Naive B cell (primary cell): Measurements from ENCODE around the gene C19orf47. TPM values are rescaled to one million over a fixed set of nuclear protein-coding genes. Genes with fewer than 3 reads are reported as not detected.

Source experiments
- ATAC-seq, 2 donors: fragments of 150-1000 bp; cut with Tn5 transposase; 2 replicates each; pipeline ENCODE4 v1.10.0; 2021; ENCODE audit warnings: low read depth in 2 of 2, mild to moderate bottlenecking in 2 of 2, moderate library complexity in 2 of 2
- DNase-seq: peaks from one replicate; pipeline ENCODE4 v3.0.0; 2022
- H3K27ac Mint-ChIP-seq, 6 donors: one replicate each; pipeline ENCODE4 v1.8.0; 2020 to 2022; ENCODE audit warnings: mild to moderate bottlenecking in 6 of 6, mixed read lengths in 6 of 6, moderate library complexity in 5 of 6, inconsistent platforms in 2 of 6
- H3K27me3 Mint-ChIP-seq, 3 donors: one replicate each; pipeline ENCODE4 v1.8.0; 2021 to 2022; ENCODE audit warnings: mixed read lengths in 3 of 3, mild to moderate bottlenecking in 1 of 3
- H3K36me3 Mint-ChIP-seq, 2 donors: one replicate each; pipeline ENCODE4 v1.8.0; 2020 to 2022; ENCODE audit warnings: mixed read lengths in 2 of 2, inconsistent platforms in 1 of 2, mild to moderate bottlenecking in 1 of 2
- H3K4me1 Mint-ChIP-seq, 3 donors: one replicate each; pipeline ENCODE4 v1.8.0; 2020 to 2022; ENCODE audit warnings: mixed read lengths in 3 of 3, inconsistent platforms in 1 of 3, mild to moderate bottlenecking in 1 of 3, moderate library complexity in 1 of 3
- H3K4me3 Mint-ChIP-seq, 8 donors: one replicate each; pipeline ENCODE4 v1.8.0; 2020 to 2022; ENCODE audit warnings: mild to moderate bottlenecking in 8 of 8, mixed read lengths in 8 of 8, moderate library complexity in 8 of 8, inconsistent platforms in 2 of 8
- H3K9me3 Mint-ChIP-seq, 7 donors: one replicate each; pipeline ENCODE4 v1.8.0; 2020 to 2022; ENCODE audit warnings: mixed read lengths in 7 of 7, mild to moderate bottlenecking in 5 of 7, inconsistent platforms in 2 of 7, moderate library complexity in 1 of 7
- polyA plus RNA-seq, 6 donors: library from polyadenylated mRNA; unstranded; fragments of 300-500 nt; fragmentation: Illumina TruSeq; gene quantifications; one replicate each; pipeline ENCODE4 v1.2.3, GENCODE V29; 2021; ENCODE audit warnings: low read depth in 6 of 6

C19orf47 gene, protein sequence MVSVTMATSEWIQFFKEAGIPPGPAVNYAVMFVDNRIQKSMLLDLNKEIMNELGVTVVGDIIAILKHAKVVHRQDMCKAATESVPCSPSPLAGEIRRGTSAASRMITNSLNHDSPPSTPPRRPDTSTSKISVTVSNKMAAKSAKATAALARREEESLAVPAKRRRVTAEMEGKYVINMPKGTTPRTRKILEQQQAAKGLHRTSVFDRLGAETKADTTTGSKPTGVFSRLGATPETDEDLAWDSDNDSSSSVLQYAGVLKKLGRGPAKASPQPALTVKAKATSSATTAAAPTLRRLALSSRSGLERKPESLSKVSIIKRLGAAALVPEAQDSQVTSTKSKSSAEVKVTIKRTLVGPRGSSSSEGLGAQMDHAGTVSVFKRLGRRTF
- polyA plus RNA-seq = 10 to 100 TPM in 1 of 6 donors, 1 to 10 TPM in 5; 6.2 to 14.0 (median 8.5) TPM

DNA sequence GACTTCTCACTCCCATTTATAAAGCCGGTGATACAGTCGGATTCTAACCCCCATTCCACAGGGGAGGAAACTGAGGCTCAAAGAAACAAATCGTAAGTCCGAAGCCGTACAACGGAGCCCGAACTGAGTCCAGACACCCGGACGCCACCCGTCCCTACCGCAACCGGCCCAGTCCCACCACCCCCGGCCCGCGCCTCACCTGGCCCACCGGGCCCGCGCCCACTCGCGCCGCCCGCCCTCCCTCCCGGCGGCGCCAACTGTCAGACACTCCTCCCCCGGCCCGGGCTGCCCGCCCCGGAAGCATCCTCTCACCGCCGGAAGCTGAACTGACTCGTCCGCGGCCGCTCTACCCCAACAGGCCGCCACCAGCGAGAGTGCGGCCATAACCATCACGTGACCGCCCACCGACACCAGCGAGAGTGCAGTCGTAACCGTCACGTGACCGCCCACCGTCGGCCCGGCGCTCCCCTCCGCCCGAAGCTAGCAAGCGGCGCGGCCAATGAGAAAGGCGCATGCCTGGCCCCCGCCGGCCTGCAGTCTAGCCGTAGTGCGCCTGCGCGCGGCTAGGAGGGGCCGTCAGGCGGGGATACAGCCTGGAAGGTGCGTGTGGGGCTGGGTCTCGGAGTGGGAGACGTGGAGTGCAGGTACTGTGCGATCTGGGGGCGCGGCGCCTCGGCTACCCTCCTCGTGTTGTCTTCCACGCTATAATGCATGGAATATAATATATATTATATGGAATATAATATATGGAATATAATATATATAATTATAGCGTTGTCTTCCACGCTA lies at the start of gene C19orf47, which contains the start of gene PLD3:
Gene C19orf47, minus strand, starts transcription at position 273 of the 789 bp plus-strand sequence. CDS start 6,540 bp downstream, outside the sequence.
Gene PLD3, plus strand, starts transcription at position 571 of the 789 bp plus-strand sequence. CDS start 17,789 bp downstream, outside the sequence.
- Mint-ChIP-seq H3K27ac (peak within 1 kb of the TSS; percentile 79 to 97 (median 96)), H3K27me3 (no peaks in the 10 kb centered on the region), H3K36me3 (no peaks in the 10 kb centered on the region), H3K4me1 (peaks cover 21 to 34% (median 34%) of the 10 kb centered on the region in 3 donors), H3K4me3 (peak within 1 kb of the TSS; percentile 84 to 98 (median 89)), H3K9me3 (no peaks in the 10 kb centered on the region)
- DNase-seq = peak; percentile 99
- ATAC-seq = peak; percentile 96

DNA sequence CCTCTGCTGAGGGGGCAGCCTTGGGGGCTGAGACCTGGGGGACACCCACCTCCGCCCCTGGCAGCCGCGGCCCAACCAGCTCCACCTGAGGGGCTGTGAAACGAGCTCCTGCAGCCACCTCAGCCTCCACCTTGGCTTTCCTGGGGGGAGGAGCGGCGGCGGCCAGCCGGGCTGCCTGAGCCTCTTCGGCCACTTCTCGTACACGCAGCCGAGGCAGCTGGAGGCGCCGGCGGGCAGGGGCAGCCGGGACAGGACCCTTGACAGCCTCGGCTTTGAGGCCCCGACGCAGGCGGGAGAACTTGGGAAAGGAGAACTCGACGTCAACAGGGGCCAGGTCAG lies 49.3 kb upstream of the C19orf47 start:
- DNase-seq = no peak
- Mint-ChIP-seq H3K4me1 (peaks cover 6 to 15% (median 8%) of the 10 kb centered on the region in 3 donors), H3K9me3 (peaks cover 0 to 4% (median 0%) of the 10 kb centered on the region in 7 donors), H3K4me3 (no peak overlapping the region), H3K36me3 (no peaks in the 10 kb centered on the region), H3K27me3 (peaks cover 0 to 34% (median 29%) of the 10 kb centered on the region in 3 donors), H3K27ac (no peak overlapping the region)
- ATAC-seq = no peak

DNA sequence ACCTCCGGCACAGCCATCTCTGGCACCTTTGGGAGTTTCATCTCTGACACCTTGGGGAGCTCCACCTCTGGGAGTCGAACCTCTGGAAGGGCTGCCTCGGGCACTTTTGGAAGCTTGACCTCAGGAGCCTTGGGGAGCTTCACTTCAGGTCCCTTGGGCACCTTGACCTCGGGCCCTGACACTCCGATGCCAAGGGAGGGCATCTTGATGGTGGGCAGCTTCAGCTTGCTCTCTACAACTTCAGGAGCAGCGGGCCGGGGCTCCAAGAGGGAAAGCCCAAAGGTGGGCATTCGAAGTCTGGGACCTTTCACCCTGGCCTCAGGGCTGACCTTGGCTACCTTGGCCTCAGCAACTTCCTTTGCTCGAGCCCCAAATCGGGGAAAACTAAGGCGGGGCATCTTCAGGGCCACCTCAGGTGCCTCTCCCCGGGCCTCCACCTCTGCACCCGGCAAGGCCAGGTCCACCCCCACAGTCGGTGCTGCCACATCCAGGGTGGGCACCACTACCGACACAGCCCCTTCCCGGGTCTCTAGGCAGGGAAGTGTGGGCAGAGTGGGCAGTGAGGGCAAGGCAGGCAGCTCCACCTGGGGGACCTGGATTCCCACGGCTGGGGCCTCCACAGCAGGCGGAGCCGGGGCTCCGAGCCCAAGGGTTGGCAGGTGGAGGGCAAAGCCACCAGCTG lies 48.8 kb upstream of the C19orf47 start:
- no peak overlapping the region for H3K27ac Mint-ChIP-seq
- no peaks in the 10 kb centered on the region for H3K36me3 Mint-ChIP-seq
- H3K4me3 Mint-ChIP-seq = no peak overlapping the region
- peaks cover 6 to 15% (median 8%) of the 10 kb centered on the region in 3 donors for H3K4me1 Mint-ChIP-seq
- peaks cover 0 to 34% (median 29%) of the 10 kb centered on the region in 3 donors for H3K27me3 Mint-ChIP-seq
- no peak for ATAC-seq
- peaks cover 0 to 4% (median 0%) of the 10 kb centered on the region in 7 donors for H3K9me3 Mint-ChIP-seq
- DNase-seq = no peak

DNA sequence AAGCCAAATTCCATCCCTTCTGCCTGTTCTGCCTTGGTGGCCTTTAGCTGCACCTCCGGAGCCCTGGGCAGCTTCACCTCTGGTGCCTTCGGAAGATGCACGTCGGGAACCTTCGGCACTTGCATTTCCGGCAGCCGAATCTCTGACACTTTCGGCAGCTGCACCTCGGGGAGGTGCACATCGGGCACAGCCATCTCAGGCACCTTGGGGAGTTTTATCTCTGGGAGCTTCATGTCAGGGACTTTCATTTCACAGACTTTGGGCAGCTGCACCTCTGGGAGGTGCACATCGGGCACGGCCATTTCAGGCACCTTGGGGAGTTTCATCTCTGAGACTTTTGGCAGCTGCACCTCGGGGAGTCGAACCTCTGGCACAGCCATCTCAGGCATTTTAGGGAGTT lies 47.8 kb upstream of the C19orf47 start:
- no peaks in the 10 kb centered on the region for H3K36me3 Mint-ChIP-seq
- no peak overlapping the region for H3K27ac Mint-ChIP-seq
- H3K4me1 Mint-ChIP-seq = peaks cover 6 to 15% (median 8%) of the 10 kb centered on the region in 3 donors
- peaks cover 0 to 29% (median 21%) of the 10 kb centered on the region in 3 donors for H3K27me3 Mint-ChIP-seq
- DNase-seq (no peak), ATAC-seq (no peak)
- H3K4me3 Mint-ChIP-seq = no peak overlapping the region
- H3K9me3 Mint-ChIP-seq = peaks cover 0 to 4% (median 0%) of the 10 kb centered on the region in 7 donors

DNA sequence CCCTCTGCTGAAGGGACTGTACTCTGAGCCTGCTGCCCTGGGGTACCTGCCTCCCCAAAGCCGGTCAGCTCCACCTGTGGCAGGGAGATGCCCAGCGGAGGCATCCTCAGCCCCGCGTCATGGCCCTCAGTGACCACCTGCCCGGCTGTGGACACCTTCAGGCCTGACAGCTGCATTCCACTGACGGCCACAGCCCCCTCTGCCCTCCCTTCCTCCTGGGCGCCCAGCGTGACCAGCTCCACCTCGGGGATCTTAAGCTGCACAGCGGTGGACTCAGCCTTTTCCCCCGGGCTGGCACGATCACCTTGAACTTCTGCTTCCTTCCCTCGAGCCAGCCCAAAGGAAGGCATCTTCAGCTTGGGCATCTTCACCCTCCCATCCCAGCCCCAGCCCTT lies 46.6 kb upstream of the C19orf47 start:
- H3K36me3 Mint-ChIP-seq = no peaks in the 10 kb centered on the region
- peaks cover 6 to 11% (median 8%) of the 10 kb centered on the region in 3 donors for H3K4me1 Mint-ChIP-seq
- H3K27me3 Mint-ChIP-seq = peaks cover 0 to 23% (median 22%) of the 10 kb centered on the region in 3 donors
- ATAC-seq = no peak
- H3K27ac Mint-ChIP-seq = no peak overlapping the region
- H3K4me3 Mint-ChIP-seq = no peak overlapping the region
- DNase-seq = no peak
- H3K9me3 Mint-ChIP-seq = peaks cover 0 to 4% (median 0%) of the 10 kb centered on the region in 7 donors

DNA sequence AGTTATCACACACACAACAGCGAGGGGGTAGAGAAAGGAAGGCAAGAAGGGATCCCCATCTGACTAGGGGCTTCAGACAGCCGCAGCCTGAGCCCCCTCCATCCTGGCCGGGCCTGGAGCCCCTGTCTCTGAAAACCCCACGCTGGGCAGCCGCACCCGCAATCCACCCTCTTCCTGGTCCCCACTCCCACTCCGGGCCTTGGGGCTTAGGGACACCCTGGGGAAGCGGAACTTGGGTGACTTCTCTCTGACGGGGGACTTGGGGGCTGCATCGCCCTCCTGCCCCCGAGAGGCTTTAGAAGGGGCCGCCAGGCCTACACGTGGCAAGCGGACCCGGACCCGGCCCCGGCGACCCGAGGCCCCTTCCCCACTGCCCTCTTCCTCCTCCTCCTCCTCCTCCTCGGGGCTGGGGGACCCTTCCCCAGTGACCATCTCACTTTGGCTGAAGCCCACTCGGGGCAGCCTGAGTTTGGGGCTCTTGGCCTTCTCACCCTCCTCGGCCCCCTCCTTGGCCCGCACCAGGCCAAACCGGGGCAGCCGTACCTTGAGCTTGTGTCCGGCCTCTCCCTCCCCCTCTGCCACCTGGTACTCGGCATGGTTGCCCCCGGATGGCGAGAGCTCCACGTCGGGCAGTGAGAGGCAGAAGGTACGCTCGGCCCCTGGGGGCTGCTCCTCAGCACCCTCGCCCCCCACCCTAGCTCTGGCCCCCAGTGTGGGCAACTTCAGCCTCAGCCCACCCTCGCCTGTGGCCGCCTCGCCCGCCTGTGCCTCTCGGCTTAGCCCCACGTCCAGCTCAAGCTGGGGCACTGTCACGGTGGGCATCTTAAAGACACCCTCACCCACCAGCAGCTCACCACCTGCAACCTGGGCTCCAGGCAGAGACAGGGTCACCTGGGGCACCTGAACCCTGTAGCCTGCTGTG lies 46.0 kb upstream of the C19orf47 start:
- no peak overlapping the region for H3K4me3 Mint-ChIP-seq
- H3K36me3 Mint-ChIP-seq = no peaks in the 10 kb centered on the region
- H3K9me3 Mint-ChIP-seq = peaks cover 0 to 3% (median 0%) of the 10 kb centered on the region in 7 donors
- H3K27me3 Mint-ChIP-seq = peaks cover 0 to 17% (median 15%) of the 10 kb centered on the region in 3 donors
- DNase-seq (no peak), ATAC-seq (no peak)
- H3K27ac Mint-ChIP-seq = no peak overlapping the region
- H3K4me1 Mint-ChIP-seq = peaks cover 4 to 5% (median 4%) of the 10 kb centered on the region in 3 donors

DNA sequence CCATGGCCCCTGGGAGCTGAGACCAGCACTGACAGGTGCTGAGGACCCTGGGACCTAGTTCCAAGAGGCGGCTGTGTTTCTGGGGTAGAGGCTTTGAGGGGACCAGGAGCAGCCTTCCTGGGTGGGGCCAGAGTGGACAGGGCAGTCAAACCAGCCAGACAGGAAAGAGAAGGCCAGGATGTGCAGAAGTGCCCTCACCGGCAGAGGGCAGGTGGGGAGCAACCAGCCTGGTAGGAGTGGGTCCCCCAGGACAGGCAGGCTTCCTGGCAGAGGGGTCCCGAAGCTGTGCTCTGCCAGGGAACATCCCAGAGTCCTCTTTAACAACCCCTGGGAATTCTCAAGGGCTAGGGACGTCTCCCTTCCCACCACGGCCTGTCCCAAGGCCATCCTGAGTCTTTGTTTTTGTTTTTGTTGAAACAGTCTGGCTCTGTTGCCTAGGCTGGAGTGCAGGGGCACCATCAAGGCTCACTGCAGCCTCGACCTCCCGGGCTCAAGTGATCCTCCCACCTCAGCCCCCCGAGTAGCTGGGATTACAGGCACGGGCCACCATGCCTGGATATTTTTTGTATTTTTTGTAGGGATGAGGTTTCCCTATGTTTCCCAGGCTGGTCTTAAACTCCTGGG lies 44.8 kb upstream of the C19orf47 start:
- no peaks in the 10 kb centered on the region for H3K36me3 Mint-ChIP-seq

DNA sequence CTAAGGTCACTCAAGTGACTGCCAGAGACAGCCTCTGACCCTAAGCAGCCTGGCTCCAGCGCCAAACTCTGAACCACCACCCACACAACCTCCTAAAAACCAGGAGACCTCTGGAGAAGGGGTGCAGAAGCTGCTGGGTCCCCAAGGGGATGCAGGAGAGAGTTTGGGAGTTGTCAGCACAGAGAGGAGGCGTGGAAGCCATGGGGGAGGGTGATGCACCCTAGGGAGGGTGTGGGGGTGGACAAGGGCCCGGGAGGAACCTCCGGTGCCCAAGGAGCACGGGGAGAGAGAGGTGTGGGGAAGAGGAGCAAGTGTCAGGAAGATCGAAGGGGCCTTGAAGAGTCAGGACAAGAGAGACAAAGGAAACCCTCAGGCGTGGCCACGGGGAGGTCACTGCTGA lies 43.9 kb upstream of the C19orf47 start:
- Mint-ChIP-seq H3K27me3 (peaks cover 0 to 14% (median 4%) of the 10 kb centered on the region in 3 donors), H3K9me3 (no peaks in the 10 kb centered on the region), H3K4me3 (no peak overlapping the region), H3K27ac (peak overlapping the region in 2 of 6 donors; percentile 63 to 82), H3K36me3 (no peaks in the 10 kb centered on the region), H3K4me1 (no peaks in the 10 kb centered on the region)
- no peak for DNase-seq
- no peak for ATAC-seq

More for the DNA sequence above, 44.8 kb upstream of the C19orf47 start:
- Mint-ChIP-seq H3K4me3 (no peak overlapping the region), H3K27ac (no peak overlapping the region), H3K9me3 (no peaks in the 10 kb centered on the region), H3K4me1 (no peaks in the 10 kb centered on the region), H3K27me3 (peaks cover 0 to 11% (median 8%) of the 10 kb centered on the region in 3 donors)
- DNase-seq = no peak
- no peak for ATAC-seq

DNA sequence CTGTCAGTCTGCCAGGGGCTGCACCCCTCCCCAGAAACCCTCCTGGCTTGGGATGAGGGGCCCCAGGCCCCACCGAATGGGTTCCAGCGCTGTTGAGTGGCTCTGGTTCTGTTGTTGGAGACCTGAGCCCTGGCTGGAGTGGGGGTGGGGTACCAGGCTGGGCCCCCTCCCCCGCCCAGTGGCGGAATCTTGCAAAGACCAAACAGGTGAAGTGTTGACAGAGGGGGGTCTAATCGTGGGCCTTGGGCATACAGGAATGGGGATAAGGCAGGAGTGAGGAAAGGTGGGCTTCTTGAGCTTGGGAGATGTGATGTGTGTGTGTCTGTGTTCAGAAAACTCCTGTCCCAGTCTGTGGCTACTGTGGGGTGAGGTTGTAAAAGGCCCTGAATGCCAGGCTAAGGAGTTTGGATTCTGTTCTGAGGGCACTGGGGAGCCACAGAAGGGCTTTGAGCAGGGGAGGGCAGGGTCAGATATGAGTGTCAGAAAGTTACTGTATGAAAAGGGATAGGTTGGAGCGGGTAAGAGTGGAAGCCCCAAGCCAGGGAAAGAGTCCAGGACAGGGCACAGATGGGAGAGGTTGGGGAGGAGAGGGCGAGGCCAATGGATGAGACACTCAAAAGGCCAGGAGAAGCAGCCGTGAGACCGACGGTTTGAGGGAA lies 42.0 kb upstream of the C19orf47 start, which contains the start of gene HIPK4:
Gene HIPK4, minus strand, starts transcription at position 98 of the 659 bp plus-strand sequence. CDS start 279 bp downstream, outside the sequence.
- H3K4me1 Mint-ChIP-seq = no peaks in the 10 kb centered on the region
- no peak within 1 kb of the TSS for H3K4me3 Mint-ChIP-seq
- no peaks in the 10 kb centered on the region for H3K9me3 Mint-ChIP-seq
- H3K27me3 Mint-ChIP-seq = peaks cover 0 to 19% (median 3%) of the 10 kb centered on the region in 3 donors
- no peak for ATAC-seq
- DNase-seq = no peak
- no peaks in the 10 kb centered on the region for H3K36me3 Mint-ChIP-seq
- peak within 1 kb of the TSS in 1 of 6 donors; percentile 69 for H3K27ac Mint-ChIP-seq

DNA sequence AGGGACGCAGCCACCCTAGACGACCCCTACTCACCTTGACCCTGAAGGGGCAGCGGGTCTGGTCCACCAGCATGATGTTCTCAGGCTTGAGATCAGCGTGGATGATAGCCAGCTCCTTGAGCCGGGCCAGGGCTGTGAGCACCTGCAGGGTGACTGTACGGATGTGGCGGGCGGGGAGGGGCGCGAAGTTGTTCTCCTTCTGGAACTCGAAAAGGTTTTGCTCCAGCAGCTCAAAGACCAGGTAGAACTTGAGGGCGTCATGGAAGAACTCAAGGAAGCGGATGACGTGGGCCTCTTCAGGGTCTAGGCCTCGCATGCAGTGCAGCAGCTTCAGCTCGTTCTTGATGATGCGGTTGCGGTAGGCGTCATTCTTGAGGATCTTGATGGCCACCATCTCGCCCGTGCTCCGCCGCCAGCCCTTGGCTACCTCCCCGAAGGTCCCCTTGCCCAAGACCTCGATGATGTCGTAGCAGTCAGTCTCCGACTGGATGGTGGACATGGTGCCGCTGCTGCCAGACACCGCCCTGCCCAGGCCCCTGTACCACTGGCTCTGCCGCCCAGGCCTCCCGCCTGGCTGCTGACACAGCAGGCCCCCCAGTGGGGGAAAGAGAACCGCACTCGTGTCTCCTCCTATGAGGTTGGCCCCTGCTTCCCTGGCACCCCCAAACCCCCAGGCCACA lies 41.3 kb upstream of the C19orf47 start:
- H3K4me3 Mint-ChIP-seq = no peak overlapping the region
- H3K36me3 Mint-ChIP-seq = no peaks in the 10 kb centered on the region
- DNase-seq = no peak
- H3K9me3 Mint-ChIP-seq = no peaks in the 10 kb centered on the region
- H3K27ac Mint-ChIP-seq = no peak overlapping the region
- peaks cover 0 to 19% (median 8%) of the 10 kb centered on the region in 3 donors for H3K27me3 Mint-ChIP-seq
- no peak for ATAC-seq
- no peaks in the 10 kb centered on the region for H3K4me1 Mint-ChIP-seq

DNA sequence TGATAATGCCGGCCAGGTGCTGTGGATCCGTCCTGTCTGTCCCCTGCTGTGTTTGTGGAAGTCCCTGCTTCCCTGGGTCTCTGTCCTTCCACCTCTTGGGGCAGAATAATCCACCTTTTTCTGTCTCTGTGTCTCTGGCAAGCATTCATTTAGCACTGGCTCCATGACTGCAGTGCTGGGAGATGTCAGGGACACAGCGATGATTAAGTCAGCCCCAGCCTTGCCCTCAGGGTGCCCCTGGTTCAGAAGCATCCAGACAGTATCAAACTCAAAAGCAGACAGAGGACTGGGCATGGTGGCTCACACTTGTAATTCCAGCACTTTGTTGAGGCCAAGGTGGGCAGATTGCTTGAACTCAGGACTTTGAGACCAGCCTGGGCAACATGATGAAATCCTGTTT lies 40.3 kb upstream of the C19orf47 start:
- Mint-ChIP-seq H3K36me3 (no peaks in the 10 kb centered on the region), H3K9me3 (no peaks in the 10 kb centered on the region), H3K27me3 (peaks cover 0 to 19% (median 8%) of the 10 kb centered on the region in 3 donors), H3K4me1 (no peaks in the 10 kb centered on the region), H3K4me3 (peak overlapping the region in 1 of 8 donors; percentile 60), H3K27ac (no peak overlapping the region)
- no peak for DNase-seq
- no peak for ATAC-seq
